HG02642 (cell line): ENCODE data around the gene EHMT1.

Source experiments
- ATAC-seq: cut with Tn5 transposase; IDR thresholded peaks from one replicate; pipeline ENCODE4 v1.9.1; 2021; ENCODE audit warnings: mild to moderate bottlenecking; ENCODE audit not compliant: unreplicated experiment, poor library complexity

The EHMT1 gene

GRCh38 chr9:137669261-137669672 is 50.5 kb downstream of the EHMT1 start:
- ATAC-seq = no peak

- no peak for ATAC-seq
Measured at GRCh38 chr9:137670391-137671195, 51.8 kb downstream of the EHMT1 start.

GRCh38 chr9:137671196-137671538 is 52.4 kb downstream of the EHMT1 start:
- no peak for ATAC-seq

GRCh38 chr9:137671721-137672120 is 52.9 kb downstream of the EHMT1 start:
- ATAC-seq = no peak

GRCh38 chr9:137672907-137673791 is 54.3 kb downstream of the EHMT1 start:
- ATAC-seq = peak; percentile 66

- no peak for ATAC-seq
Measured at GRCh38 chr9:137673886-137674285, 55.1 kb downstream of the EHMT1 start.

GRCh38 chr9:137674307-137674975 is 55.6 kb downstream of the EHMT1 start:
- no peak for ATAC-seq

GRCh38 chr9:137674976-137675320 is 56.1 kb downstream of the EHMT1 start:
- no peak for ATAC-seq

GRCh38 chr9:137676998-137677397 is 58.2 kb downstream of the EHMT1 start:
- ATAC-seq = no peak

GRCh38 chr9:137678202-137678601 is 59.4 kb downstream of the EHMT1 start:
- ATAC-seq = no peak

- no peak for ATAC-seq
Measured at GRCh38 chr9:137679249-137679648, 60.4 kb downstream of the EHMT1 start.

- ATAC-seq = no peak
Measured at GRCh38 chr9:137679695-137680305, 61.0 kb downstream of the EHMT1 start.

- no peak for ATAC-seq
Measured at GRCh38 chr9:137680444-137681358, 61.9 kb downstream of the EHMT1 start.

- ATAC-seq = no peak
Measured at GRCh38 chr9:137682428-137683105, 63.8 kb downstream of the EHMT1 start.

- no peak for ATAC-seq
Measured at GRCh38 chr9:137683262-137683864, 64.6 kb downstream of the EHMT1 start.

GRCh38 chr9:137685035-137685740 is 66.4 kb downstream of the EHMT1 start:
- no peak for ATAC-seq

GRCh38 chr9:137685741-137686420 is 67.1 kb downstream of the EHMT1 start:
- ATAC-seq = no peak
